ENCODE results near the gene GBX1. TPM values are rescaled to one million over a fixed set of nuclear protein-coding genes. Genes with fewer than 3 reads are reported as not detected.

GBX1 gene
- total and polyA plus RNA-seq, 7 donors: 0.07 to 1.9 (median 0.65) TPM; not detected in 1

GRCh38 chr7:151137076-151137675 lies 30.3 kb downstream of the GBX1 start:
- DNase-seq: peak in 1 of 2 donors; percentile 41
- intact Hi-C loops (cut with DNase I): no loop called here
- Histone ChIP-seq H3K27me3 (ENCODE audit: insufficient read depth in 3 of 3, low read length in 2 of 3) (no peaks in the 10 kb centered on the region), H3K36me3 (ENCODE audit: insufficient read depth in 1 of 2, low read depth in 1 of 2) (peaks cover 0 to 54% of the 10 kb centered on the region in 2 donors), H3K4me3 (no peak overlapping the region), H3K4me1 (no peaks in the 10 kb centered on the region), H3K27ac (no peak overlapping the region), H3K9me3 (no peaks in the 10 kb centered on the region)
- WGBS, 3 donors: 85 to 90% (median 89%) methylated on average over 21 to 22 of the region's 22 CpGs
- ATAC-seq: no peak
- no peak for TF ChIP-seq CTCF (IDR thresholded peaks at IDR 0.05)

- H3K36me3 ChIP-seq (ENCODE audit: insufficient read depth in 1 of 2, low read depth in 1 of 2): peaks cover 0 to 52% of the 10 kb centered on the region in 2 donors
- intact Hi-C loops (cut with DNase I): no loop called here
These were observed 31.3 kb downstream of the GBX1 start for GRCh38 chr7:151135866-151136843.

GRCh38 chr7:151135525-151135845 lies 32.0 kb downstream of the GBX1 start:
- intact Hi-C loops (cut with DNase I): no loop called here
- no peak overlapping the region for H3K27ac ChIP-seq
- H3K9me3 ChIP-seq: no peaks in the 10 kb centered on the region
- TF ChIP-seq CTCF (IDR thresholded peaks at IDR 0.05): no peak
- no peaks in the 10 kb centered on the region for H3K27me3 ChIP-seq (ENCODE audit: insufficient read depth in 3 of 3, low read length in 2 of 3)
- H3K4me1 ChIP-seq: no peaks in the 10 kb centered on the region
- peaks cover 0 to 52% of the 10 kb centered on the region in 2 donors for H3K36me3 ChIP-seq (ENCODE audit: insufficient read depth in 1 of 2, low read depth in 1 of 2)
- DNase-seq (peak in 1 of 2 donors; percentile 43), ATAC-seq (no peak)
- H3K4me3 ChIP-seq: no peak overlapping the region
- WGBS, 3 donors: 91 to 94% (median 93%) methylated on average over 5 of the region's 5 CpGs

More at GRCh38 chr7:151135866-151136843, 31.3 kb downstream of the GBX1 start:
- Histone ChIP-seq H3K27me3 (ENCODE audit: insufficient read depth in 3 of 3, low read length in 2 of 3) (no peaks in the 10 kb centered on the region), H3K27ac (no peak overlapping the region), H3K4me1 (no peaks in the 10 kb centered on the region), H3K4me3 (no peak overlapping the region), H3K9me3 (no peaks in the 10 kb centered on the region)
- 93 to 95% (median 94%) methylated on average over 33 of the region's 33 CpGs for WGBS, 3 donors
- ATAC-seq (no peak), DNase-seq (peak in 1 of 2 donors; percentile 36)
- no peak for TF ChIP-seq CTCF (IDR thresholded peaks at IDR 0.05)

GRCh38 chr7:151134743-151135524 lies 32.6 kb downstream of the GBX1 start:
- TF ChIP-seq CTCF (IDR thresholded peaks at IDR 0.05): no peak
- peaks cover 0 to 57% of the 10 kb centered on the region in 2 donors for H3K36me3 ChIP-seq (ENCODE audit: insufficient read depth in 1 of 2, low read depth in 1 of 2)
- no peak overlapping the region for H3K4me3 ChIP-seq
- ATAC-seq: peak; percentile 75 to 86 (median 81)
- intact Hi-C loops (cut with DNase I): no loop called here
- WGBS, 3 donors: 73 to 81% (median 74%) methylated on average over 14 of the region's 14 CpGs
- H3K27ac ChIP-seq: no peak overlapping the region
- H3K4me1 ChIP-seq: no peaks in the 10 kb centered on the region
- H3K9me3 ChIP-seq: no peaks in the 10 kb centered on the region
- peak in 1 of 2 donors; percentile 54 for DNase-seq
- no peaks in the 10 kb centered on the region for H3K27me3 ChIP-seq (ENCODE audit: insufficient read depth in 3 of 3, low read length in 2 of 3)

All from psoas muscle (tissue), 8 donors.